ENCODE data around the gene KRT86. TPM values are rescaled to one million over a fixed set of nuclear protein-coding genes. Genes with fewer than 3 reads are reported as not detected.

KRT86 gene
- total and polyA plus RNA-seq, 2 donors (not counting 1 experiment from before 2014, with no cell fraction given) = 0.02 to 0.17 TPM

DNA sequence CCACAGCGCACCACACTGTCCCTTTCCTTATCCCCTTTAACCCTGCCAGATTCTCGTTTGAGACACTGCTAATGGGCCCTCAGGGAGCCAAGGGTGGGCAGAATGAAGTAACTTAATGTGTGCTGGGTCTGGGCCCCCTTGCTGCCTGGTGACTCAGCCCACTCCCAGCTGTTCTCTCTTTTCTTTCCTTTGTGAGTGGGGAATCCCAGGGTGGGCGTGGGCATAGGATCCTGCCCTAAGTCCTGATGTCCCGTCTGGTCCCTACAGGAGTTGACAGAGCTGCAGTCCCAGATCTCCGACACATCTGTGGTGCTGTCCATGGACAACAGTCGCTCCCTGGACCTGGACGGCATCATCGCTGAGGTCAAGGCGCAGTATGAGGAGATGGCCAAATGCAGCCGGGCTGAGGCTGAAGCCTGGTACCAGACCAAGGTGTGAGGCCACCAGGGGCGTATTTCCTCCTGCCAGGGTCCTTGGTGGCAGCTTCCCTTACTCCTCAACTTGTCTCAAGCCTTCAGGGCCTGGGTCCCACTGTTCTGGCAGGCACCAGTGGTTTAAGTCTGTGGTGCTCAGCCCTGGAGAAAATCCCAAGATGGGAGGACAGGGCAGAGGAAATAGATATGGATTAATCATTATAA lies 33.1 kb upstream of the KRT86 start:
- no peaks in the 10 kb centered on the region for H3K79me2 ChIP-seq (ENCODE audit: control insufficient read depth, insufficient read depth, low read length)
- no peak overlapping the region for H3K4me2 ChIP-seq (ENCODE audit: extremely low read depth, insufficient read depth, low read length)
- H2AFZ ChIP-seq (ENCODE audit: low read length) = no peak overlapping the region
- no peak for DNase-seq (ENCODE audit: low read depth in 2 of 2)
- H3K27ac ChIP-seq (ENCODE audit: insufficient read depth, low read length) = no peak overlapping the region
- H3K9ac ChIP-seq (ENCODE audit: insufficient read depth, low read length) = no peak overlapping the region
- no peak for TF ChIP-seq CTCF (conservative IDR thresholded peaks at IDR 0.05 in 1 of 2, IDR thresholded peaks at IDR 0.05 in 1 of 2; ENCODE audit: low read depth in 1 of 2, low read length in 2 of 2)
- no peaks in the 10 kb centered on the region for H3K27me3 ChIP-seq (ENCODE audit: control insufficient read depth, insufficient read depth, low read length)
- H3K9me3 ChIP-seq (ENCODE audit: control insufficient read depth, insufficient read depth, low read depth, low read length) = no peaks in the 10 kb centered on the region
- H3K4me3 ChIP-seq (replicated peaks in 1 of 4; ENCODE audit: control extremely low read depth in 1 of 4, insufficient read depth in 1 of 4, low read depth in 3 of 4, low read length in 4 of 4) = no peak overlapping the region
- H4K20me1 ChIP-seq (ENCODE audit: control insufficient read depth, extremely low read depth, insufficient read depth, low read length) = no peaks in the 10 kb centered on the region
- H3K36me3 ChIP-seq (ENCODE audit: control insufficient read depth, insufficient read depth, low read length) = no peaks in the 10 kb centered on the region
- peaks cover 13% of the 10 kb centered on the region for H3K4me1 ChIP-seq (ENCODE audit: control insufficient read depth, extremely low read depth, insufficient read depth, low read length)

- Histone ChIP-seq H3K79me2 (ENCODE audit: control insufficient read depth, insufficient read depth, low read length) (no peaks in the 10 kb centered on the region), H2AFZ (ENCODE audit: low read length) (no peak overlapping the region), H3K4me2 (ENCODE audit: extremely low read depth, insufficient read depth, low read length) (no peak overlapping the region), H4K20me1 (ENCODE audit: control insufficient read depth, extremely low read depth, insufficient read depth, low read length) (no peaks in the 10 kb centered on the region), H3K9ac (ENCODE audit: insufficient read depth, low read length) (no peak overlapping the region), H3K36me3 (ENCODE audit: control insufficient read depth, insufficient read depth, low read length) (no peaks in the 10 kb centered on the region), H3K4me1 (ENCODE audit: control insufficient read depth, extremely low read depth, insufficient read depth, low read length) (peaks cover 13% of the 10 kb centered on the region), H3K9me3 (ENCODE audit: control insufficient read depth, insufficient read depth, low read depth, low read length) (no peaks in the 10 kb centered on the region), H3K27me3 (ENCODE audit: control insufficient read depth, insufficient read depth, low read length) (no peaks in the 10 kb centered on the region), H3K4me3 (replicated peaks in 1 of 4; ENCODE audit: control extremely low read depth in 1 of 4, insufficient read depth in 1 of 4, low read depth in 3 of 4, low read length in 4 of 4) (no peak overlapping the region), H3K27ac (ENCODE audit: insufficient read depth, low read length) (no peak overlapping the region)
- TF ChIP-seq CTCF (conservative IDR thresholded peaks at IDR 0.05 in 1 of 2, IDR thresholded peaks at IDR 0.05 in 1 of 2; ENCODE audit: low read depth in 1 of 2, low read length in 2 of 2) (no peak), EZH2 (IDR thresholded peaks at IDR 0.05; ENCODE audit: low read length, missing control alignments) (no peak)
- DNase-seq (ENCODE audit: low read depth in 2 of 2) = no peak
Measured at GRCh38 chr12:52242442-52243258, 31.8 kb upstream of the KRT86 start.

GRCh38 chr12:52243259-52243855 lies 31.1 kb upstream of the KRT86 start:
- no peak overlapping the region for H2AFZ ChIP-seq (ENCODE audit: low read length)
- H3K4me2 ChIP-seq (ENCODE audit: extremely low read depth, insufficient read depth, low read length) = peak overlapping the region; percentile 54

More at GRCh38 chr12:52243259-52243855, 31.1 kb upstream of the KRT86 start:
- no peaks in the 10 kb centered on the region for H3K27me3 ChIP-seq (ENCODE audit: control insufficient read depth, insufficient read depth, low read length)
- H3K4me3 ChIP-seq (replicated peaks in 1 of 4; ENCODE audit: control extremely low read depth in 1 of 4, insufficient read depth in 1 of 4, low read depth in 3 of 4, low read length in 4 of 4) = no peak overlapping the region
- H3K9ac ChIP-seq (ENCODE audit: insufficient read depth, low read length) = no peak overlapping the region
- peaks cover 13% of the 10 kb centered on the region for H3K4me1 ChIP-seq (ENCODE audit: control insufficient read depth, extremely low read depth, insufficient read depth, low read length)
- H4K20me1 ChIP-seq (ENCODE audit: control insufficient read depth, extremely low read depth, insufficient read depth, low read length) = no peaks in the 10 kb centered on the region
- no peaks in the 10 kb centered on the region for H3K9me3 ChIP-seq (ENCODE audit: control insufficient read depth, insufficient read depth, low read depth, low read length)
- no peak overlapping the region for H3K27ac ChIP-seq (ENCODE audit: insufficient read depth, low read length)
- no peaks in the 10 kb centered on the region for H3K36me3 ChIP-seq (ENCODE audit: control insufficient read depth, insufficient read depth, low read length)
- no peaks in the 10 kb centered on the region for H3K79me2 ChIP-seq (ENCODE audit: control insufficient read depth, insufficient read depth, low read length)
- peak in 1 of 2 donors; percentile 53 for DNase-seq (ENCODE audit: low read depth in 2 of 2)
- no peak for TF ChIP-seq CTCF (conservative IDR thresholded peaks at IDR 0.05 in 1 of 2, IDR thresholded peaks at IDR 0.05 in 1 of 2; ENCODE audit: low read depth in 1 of 2, low read length in 2 of 2)
- no peak for TF ChIP-seq EZH2 (IDR thresholded peaks at IDR 0.05; ENCODE audit: low read length, missing control alignments)
